Stimulated activated naive CD4-positive, alpha-beta T cell (primary cell): Measurements from ENCODE around the gene BICDL1.
A peak's percentile ranks its signal among the peaks of the same experiment; 100 is the strongest.

ENCODE experiments used
- DNase-seq, 6 experiments: peaks; one replicate each; lab custom pipeline; 2025; lab: John Stamatoyannopoulos, UW

Gene BICDL1

GRCh38 chr12:120055231-120056000 lies 66.4 kb downstream of the BICDL1 start:
- DNase-seq = no peak

DNA sequence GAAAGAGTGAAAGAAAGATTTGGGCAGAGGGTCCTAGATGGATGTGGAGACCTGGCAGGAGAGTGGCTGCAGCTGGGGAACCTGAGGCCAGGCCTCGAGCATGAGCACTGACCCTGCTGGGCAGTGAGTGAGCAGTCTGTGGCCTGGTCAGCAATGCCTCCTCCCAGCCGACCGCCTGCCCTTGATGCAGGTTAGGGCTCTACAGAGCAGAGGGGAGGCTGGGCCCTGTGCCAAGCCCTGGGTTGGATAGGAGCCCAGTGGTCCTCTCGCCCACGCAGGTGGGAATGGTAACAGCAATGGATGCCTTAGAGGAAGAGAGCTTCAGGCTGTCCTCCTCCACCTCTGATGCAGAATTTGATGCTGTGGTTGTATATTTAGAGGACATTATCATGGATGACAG lies 67.7 kb downstream of the BICDL1 start:
- DNase-seq = no peak

DNA sequence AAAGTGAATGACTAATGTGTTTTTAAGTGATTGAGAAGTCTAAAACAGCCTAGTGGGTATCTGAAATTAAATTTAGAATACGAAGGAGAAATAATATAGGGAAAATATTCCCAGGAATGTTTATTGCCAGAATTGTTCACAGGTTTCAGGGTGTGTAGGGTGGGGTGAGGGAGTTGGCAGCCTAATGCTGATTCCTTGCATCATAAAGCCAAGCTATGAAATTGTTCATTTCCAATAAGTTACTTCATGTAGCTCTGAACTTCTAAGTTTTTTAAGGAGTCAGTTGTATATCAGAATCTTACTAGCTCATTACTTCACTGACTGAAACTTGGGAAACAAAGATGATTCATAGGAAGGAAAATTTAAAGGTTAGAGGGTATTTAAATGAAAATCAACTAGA lies 71.2 kb downstream of the BICDL1 start:
- no peak for DNase-seq

GRCh38 chr12:120060717-120061116 lies 71.7 kb downstream of the BICDL1 start:
- DNase-seq = no peak

GRCh38 chr12:120061575-120062214 lies 72.7 kb downstream of the BICDL1 start:
- no peak for DNase-seq

- no peak for DNase-seq
Measured at GRCh38 chr12:120062976-120063579, 74.0 kb downstream of the BICDL1 start.

DNA sequence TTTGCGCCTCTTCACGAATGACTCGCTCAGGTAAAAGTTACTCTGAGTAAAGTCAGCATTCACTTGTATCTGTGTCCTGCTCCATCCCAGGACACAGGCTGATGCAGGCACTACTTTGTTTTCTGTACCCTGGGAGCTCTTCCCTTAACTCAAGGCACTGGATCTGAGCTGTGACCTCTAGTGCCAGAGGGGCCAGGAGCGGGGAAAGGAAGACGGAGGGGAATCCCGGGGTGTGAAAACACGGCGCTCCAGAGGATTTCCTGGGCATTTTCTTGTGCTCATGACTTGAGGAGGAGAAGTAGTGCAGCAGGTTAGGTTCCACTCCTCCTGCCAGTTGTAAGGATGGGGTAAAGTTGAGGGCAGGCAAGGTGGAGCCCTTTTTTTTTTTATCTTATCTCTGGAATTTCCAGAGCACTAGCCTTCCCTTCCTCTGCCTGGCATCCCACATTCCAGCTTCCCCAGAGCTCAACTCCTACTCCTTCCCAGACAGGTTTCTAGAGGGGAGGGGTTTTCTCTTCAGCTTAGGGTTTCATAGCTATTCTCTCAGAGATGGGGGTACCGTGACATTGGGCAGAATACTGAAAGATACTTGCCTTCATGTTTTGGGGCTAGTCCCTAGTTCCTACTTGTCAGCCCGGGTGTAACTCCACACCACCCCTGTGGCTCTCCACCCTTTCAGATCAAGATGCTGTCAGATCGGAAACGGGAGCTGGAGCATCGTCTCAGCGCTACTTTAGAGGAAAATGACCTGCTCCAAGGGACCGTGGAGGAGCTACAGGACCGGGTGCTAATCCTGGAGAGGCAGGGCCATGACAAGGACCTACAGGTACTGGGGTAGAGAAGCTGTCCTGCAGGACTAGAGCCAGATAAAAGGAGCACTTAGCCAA lies 75.3 kb downstream of the BICDL1 start:
- DNase-seq = no peak

DNA sequence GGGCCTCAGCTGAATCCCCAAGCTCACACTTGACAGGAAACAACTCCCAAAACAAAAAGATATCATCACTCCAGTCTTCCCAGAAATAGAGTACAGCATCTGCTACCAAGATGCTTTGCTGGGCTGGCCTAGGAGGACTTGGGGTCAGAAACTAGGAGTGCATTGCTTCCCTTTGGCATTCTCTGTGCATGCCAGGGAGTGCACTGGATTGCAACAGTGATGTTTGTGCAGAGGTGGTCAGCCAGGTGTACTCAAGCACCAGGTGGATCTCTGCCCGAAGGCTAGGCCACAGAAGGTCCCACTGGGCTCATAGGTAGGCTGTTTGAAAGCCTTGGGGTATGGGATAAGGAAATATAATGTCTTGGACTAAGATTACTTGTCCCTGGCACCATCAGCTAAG lies 76.4 kb downstream of the BICDL1 start:
- no peak for DNase-seq

- no peak for DNase-seq
Measured at GRCh38 chr12:120066341-120066740, 77.3 kb downstream of the BICDL1 start.

DNA sequence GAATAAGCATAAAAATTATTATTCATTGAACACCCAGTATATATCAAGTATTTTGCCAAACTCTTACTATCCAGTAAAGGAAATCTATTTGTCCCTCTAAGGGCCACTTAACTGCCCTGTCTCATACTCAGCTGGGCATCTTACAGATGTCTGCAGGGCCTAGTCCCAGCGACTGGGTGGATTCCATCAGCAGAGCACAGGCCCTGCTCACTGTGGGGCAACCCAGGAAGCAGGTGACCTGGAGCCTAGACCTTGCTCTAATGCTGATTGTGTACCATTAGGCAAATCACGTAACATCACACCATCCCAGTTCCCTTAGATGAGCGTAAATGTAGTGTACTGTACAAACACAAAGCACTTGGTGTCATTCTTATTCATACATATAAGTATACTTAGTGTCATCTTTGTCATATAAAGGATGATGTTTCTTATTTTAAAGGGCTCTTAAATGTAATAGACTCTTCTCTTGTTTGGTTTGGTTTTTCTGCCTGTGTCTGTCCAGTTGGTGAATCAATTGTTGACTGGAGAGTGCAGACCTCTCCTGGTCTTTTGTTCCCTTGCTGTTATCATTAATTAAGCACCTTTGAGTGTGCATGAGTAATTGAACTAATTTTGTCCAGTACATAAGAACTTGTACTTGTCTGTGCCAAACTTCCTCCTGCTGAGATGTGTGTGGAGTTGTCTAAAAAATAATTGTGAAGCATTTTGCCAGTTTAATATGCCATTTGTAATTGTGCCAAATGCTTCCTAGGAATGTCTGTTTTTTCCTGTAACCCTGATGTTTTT lies 78.2 kb downstream of the BICDL1 start:
- no peak for DNase-seq

DNA sequence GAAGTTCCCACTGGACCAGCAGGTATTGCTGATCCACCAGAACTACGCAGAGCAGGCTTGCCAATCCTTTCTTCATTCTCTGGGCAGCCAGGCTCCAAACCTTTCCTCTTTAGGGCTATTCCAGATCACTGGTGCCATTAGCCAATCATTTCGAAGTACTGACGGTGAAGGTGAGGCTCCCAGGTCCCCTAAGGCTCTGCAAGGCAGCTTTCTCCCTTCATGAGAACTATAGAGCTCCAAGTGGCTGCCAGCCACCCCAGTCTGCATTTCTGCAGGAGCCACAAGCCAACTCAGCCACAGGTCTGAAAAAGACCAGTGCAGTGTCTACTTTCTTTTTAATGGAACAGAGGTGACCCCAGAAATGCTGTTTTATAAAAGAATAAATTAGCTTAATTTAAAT lies 78.9 kb downstream of the BICDL1 start:
- DNase-seq = no peak

GRCh38 chr12:120069278-120069677 lies 80.2 kb downstream of the BICDL1 start:
- DNase-seq = no peak

GRCh38 chr12:120071493-120072020 lies 82.5 kb downstream of the BICDL1 start:
- DNase-seq = no peak

DNA sequence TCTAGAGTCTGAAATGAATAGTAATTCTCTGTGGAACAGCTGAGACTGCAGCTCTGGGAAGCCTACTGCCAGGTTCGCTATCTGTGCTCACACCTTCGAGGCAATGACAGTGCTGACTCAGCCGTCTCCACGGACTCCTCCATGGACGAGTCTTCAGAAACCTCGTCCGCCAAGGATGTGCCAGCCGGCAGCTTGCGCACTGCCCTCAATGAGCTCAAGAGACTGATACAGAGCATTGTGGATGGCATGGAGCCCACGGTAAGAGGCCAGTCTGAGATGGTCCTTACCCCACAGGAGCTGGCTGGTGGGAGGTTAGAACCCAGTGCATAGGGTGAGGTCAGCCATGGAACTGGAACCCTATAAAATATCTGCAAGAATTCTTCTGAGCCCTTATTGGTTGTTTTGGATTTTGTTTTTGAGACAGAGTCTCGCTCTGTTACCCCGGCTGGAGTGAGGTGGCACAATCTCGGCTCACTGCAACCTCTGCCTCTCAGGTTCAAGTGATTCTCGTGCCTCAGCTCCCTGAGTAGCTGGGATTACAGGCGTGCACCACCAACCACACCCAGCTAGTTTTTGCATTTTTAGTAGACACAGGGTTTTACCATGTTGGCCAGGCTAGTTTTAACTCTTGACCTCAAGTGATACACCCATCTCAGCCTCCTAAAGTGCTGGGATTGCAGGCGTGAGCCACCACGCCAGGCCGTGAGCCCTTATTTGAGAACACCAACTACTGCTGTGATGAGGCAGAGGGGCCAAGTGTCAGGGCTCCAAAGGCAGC lies 83.6 kb downstream of the BICDL1 start:
- DNase-seq = no peak

- peak in 3 of 6 experiments; percentile 5 to 55 (median 22) for DNase-seq
Measured at GRCh38 chr12:120075034-120075616, 86.1 kb downstream of the BICDL1 start.

DNA sequence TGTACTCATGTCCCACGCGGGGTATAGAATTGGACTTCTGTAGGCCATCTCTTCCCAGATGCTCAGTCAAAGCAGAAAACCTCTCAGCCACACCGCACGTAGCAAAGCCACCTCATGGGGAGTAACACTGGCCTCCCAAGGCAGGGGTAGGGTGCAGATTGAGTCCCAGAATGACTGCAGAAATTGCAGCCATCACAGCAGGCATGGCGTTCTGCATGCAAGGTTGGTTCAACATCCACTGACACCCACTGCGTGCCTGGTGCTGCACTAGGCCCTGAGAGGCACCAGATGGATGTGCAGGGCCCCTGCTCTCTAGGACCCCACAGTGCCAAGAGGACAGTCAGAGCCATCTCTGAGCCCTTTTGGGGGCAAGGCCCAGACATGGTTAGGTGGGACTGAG lies 87.6 kb downstream of the BICDL1 start:
- no peak for DNase-seq

DNA sequence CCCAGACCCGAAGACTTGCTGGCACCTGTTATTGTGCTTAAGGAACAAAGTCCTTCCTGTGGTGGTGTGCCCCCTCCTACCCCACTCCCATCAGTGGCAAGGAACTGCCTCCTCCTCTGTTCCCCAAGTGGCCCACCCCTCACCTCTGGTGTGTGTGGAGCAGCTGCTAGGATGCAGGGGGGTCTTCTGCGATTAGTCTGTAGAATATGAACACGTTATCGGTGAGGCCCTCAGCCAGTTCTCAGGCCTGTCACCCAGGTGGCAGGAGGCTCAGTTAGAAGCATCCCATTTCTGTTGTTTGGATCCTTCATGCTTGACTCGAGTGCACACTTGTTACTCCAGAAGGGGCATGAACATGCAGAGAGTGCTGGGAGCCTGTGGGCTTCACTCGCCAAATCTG lies 88.2 kb downstream of the BICDL1 start:
- no peak for DNase-seq

- peak in 1 of 6 experiments; percentile 15 for DNase-seq
Measured at GRCh38 chr12:120078868-120079267, 89.8 kb downstream of the BICDL1 start.

DNA sequence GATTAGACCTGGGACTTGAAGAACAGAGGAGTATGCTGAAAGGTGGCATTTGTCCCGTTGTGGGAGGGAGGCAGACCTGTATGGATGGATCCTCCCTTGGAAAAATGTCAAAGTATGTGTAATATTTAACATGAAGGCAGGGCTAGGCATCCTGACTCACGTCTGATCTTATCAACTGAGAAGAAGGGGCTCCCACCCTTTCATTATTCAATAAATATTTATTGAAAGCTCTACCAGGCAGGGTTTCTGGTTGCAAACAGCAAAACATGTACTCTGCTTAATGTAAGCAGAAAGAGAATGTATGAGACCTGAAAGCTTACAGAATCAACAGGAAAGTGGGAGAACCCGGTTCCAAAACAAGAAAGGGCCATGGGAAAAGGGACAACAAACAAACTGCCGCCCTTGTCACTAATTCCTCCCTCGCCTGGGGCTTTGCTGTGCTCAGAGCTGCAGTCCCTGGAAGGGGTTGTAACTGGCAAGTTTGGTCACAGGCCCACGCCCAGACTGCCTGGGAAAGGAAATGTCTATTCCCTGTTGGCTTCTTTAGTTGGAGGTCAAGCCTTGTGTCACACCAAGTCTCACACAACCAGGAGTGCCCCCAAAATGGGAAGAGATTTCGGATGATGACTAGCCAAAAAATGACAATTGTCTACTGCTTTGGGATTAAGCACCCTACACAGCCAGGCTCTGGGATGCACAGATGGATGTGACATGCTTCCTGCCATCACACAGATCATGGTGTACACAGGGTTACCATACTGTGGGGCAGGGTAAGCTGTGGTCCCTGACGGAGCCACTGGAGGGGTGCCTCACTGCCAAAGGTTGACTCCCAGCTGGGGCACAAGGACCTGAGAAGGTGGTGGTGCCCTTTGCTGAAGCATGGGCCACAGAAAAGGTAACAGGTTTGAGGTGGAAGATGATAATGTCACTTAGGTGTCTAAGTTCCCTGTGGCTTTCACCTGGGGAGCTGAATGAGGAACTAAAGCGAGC lies 90.7 kb downstream of the BICDL1 start:
- no peak for DNase-seq
